OCI-LY1 (cell line): ENCODE measurements around the gene RAF1.

Source experiments
- EZH2 ChIP-seq: fragments of 200-600 bp; sonication (generic), shearing (Covaris generic); IDR thresholded peaks from 2 replicates; pipeline ENCODE4 v1.8.0; 2017; ENCODE audit warnings: borderline replicate concordance, mixed run types, mild to moderate bottlenecking, antibody characterized with exemption, low read length, moderate library complexity, mixed read lengths
- TF ChIP-seq, protein P1 (sequence below): fragments of 200-600 bp; sonication (generic), shearing (Covaris generic); IDR thresholded peaks from 2 replicates; pipeline ENCODE4 v1.5.1; 2017; ENCODE audit warnings: mild to moderate bottlenecking, antibody characterized with exemption, low read length, moderate library complexity, mixed read lengths

DNA sequence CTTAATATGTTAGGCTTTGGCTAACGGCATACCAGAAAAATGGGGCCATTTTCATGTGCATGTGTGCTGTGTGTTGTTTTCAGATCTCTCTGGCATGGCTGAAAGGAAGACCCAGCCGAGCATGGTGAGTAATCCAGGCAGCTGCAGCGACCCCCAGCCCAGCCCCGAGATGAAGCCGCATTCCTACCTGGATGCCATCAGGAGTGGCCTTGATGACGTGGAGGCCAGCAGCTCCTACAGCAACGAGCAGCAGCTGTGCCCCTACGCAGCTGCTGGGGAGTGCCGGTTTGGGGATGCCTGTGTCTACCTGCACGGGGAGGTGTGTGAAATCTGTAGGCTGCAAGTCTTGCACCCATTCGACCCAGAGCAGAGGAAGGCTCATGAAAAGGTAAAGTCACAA is 91.9 kb downstream of the RAF1 start:
- TF ChIP-seq, protein P1, sequence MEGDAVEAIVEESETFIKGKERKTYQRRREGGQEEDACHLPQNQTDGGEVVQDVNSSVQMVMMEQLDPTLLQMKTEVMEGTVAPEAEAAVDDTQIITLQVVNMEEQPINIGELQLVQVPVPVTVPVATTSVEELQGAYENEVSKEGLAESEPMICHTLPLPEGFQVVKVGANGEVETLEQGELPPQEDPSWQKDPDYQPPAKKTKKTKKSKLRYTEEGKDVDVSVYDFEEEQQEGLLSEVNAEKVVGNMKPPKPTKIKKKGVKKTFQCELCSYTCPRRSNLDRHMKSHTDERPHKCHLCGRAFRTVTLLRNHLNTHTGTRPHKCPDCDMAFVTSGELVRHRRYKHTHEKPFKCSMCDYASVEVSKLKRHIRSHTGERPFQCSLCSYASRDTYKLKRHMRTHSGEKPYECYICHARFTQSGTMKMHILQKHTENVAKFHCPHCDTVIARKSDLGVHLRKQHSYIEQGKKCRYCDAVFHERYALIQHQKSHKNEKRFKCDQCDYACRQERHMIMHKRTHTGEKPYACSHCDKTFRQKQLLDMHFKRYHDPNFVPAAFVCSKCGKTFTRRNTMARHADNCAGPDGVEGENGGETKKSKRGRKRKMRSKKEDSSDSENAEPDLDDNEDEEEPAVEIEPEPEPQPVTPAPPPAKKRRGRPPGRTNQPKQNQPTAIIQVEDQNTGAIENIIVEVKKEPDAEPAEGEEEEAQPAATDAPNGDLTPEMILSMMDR = no peak
- no peak for TF ChIP-seq EZH2
